HEK293T (cell line): ENCODE results near the gene ACOXL.

Experiments
- CTCF ChIA-PET: fragments of 350-600 bp; formaldehyde crosslinking; extraction: SDS; loops from one replicate; lab custom pipeline; 2021; ENCODE audit warnings: antibody characterized with exemption, inconsistent platforms; lab: Yijun Ruan, JAX
- POLR2A ChIA-PET: fragments of 350-600 bp; formaldehyde crosslinking; extraction: SDS; loops from one replicate; lab custom pipeline; 2020; ENCODE audit warnings: antibody characterized with exemption, inconsistent platforms; lab: Yijun Ruan, JAX
- DNase-seq: peaks from one replicate; pipeline ENCODE4 v3.0.0; 2012; ENCODE audit warnings: mixed read lengths; ENCODE audit errors: extremely low spot score
- ARNT ChIP-seq: fragments of 450-650 bp; IDR thresholded peaks from 2 replicates; pipeline ENCODE4 v1.6.1; 2017; ENCODE audit warnings: mild to moderate bottlenecking
- BHLHE40 ChIP-seq: fragments of 450-650 bp; IDR thresholded peaks from 2 replicates; pipeline ENCODE4 v1.6.1; 2016; ENCODE audit warnings: mild to moderate bottlenecking, moderate library complexity, borderline replicate concordance
- CTBP1 ChIP-seq: fragments of 450-650 bp; IDR thresholded peaks from 2 replicates; pipeline ENCODE4 v1.6.1; 2016; ENCODE audit warnings: borderline replicate concordance
- ELF4 ChIP-seq: fragments of 450-650 bp; IDR thresholded peaks from 2 replicates; pipeline ENCODE4 v1.6.1; 2017; ENCODE audit warnings: antibody characterized with exemption
- FOXA1 ChIP-seq: fragments of 450-650 bp; IDR thresholded peaks from 2 replicates; pipeline ENCODE4 v1.6.1; 2016; ENCODE audit warnings: mild to moderate bottlenecking
- FOXK2 ChIP-seq: fragments of 450-650 bp; IDR thresholded peaks from 2 replicates; pipeline ENCODE4 v1.6.1; 2016; ENCODE audit warnings: mild to moderate bottlenecking
- FOXM1 ChIP-seq: fragments of 450-650 bp; IDR thresholded peaks from 2 replicates; pipeline ENCODE4 v1.6.1; 2017; ENCODE audit warnings: mild to moderate bottlenecking, borderline replicate concordance
- HDGF ChIP-seq: fragments of 450-650 bp; IDR thresholded peaks from 2 replicates; pipeline ENCODE4 v1.6.1; 2017; ENCODE audit warnings: antibody characterized with exemption, borderline replicate concordance
- L3MBTL2 ChIP-seq: fragments of 450-650 bp; conservative IDR thresholded peaks from 2 replicates; pipeline ENCODE4 v1.6.1; 2016; ENCODE audit warnings: mild to moderate bottlenecking
- LEF1 ChIP-seq: fragments of 450-650 bp; IDR thresholded peaks from 2 replicates; pipeline ENCODE4 v1.6.1; 2017; ENCODE audit warnings: mild to moderate bottlenecking, borderline replicate concordance
- NFRKB ChIP-seq: fragments of 450-650 bp; IDR thresholded peaks from 2 replicates; pipeline ENCODE4 v1.6.1; 2016; ENCODE audit warnings: mild to moderate bottlenecking, moderate library complexity
- PKNOX1 ChIP-seq: fragments of 450-650 bp; IDR thresholded peaks from 2 replicates; pipeline ENCODE4 v1.6.1; 2016
- SP1 ChIP-seq: fragments of 450-650 bp; IDR thresholded peaks from 2 replicates; pipeline ENCODE4 v1.6.1; 2017
- SUZ12 ChIP-seq: fragments of 450-650 bp; IDR thresholded peaks from 2 replicates; pipeline ENCODE4 v1.6.1; 2016; ENCODE audit warnings: mild to moderate bottlenecking
- TARDBP ChIP-seq: fragments of 450-650 bp; IDR thresholded peaks from 2 replicates; pipeline ENCODE4 v1.6.1; 2016
- ZNF384 ChIP-seq: fragments of 450-650 bp; IDR thresholded peaks from 2 replicates; pipeline ENCODE4 v1.6.1; 2016

The ACOXL gene

GRCh38 chr2:111123751-111124150 is 391.4 kb downstream of the ACOXL start:
- DNase-seq: no peak
- CTCF ChIA-PET: no interaction called here
- POLR2A ChIA-PET: interaction anchor here (1.2 kb wide), 1 partner anchor 21 kb away, joined by 3 read pairs; no protein-coding TSS in a partner anchor
- no peak for TF ChIP-seq L3MBTL2

GRCh38 chr2:111126581-111126980 is 394.2 kb downstream of the ACOXL start:
- ChIA-PET CTCF (interaction anchor here (0.5 kb wide), 1 partner anchor 827 kb away, joined by 3 read pairs; no protein-coding TSS in a partner anchor), POLR2A (interaction anchor here (1.2 kb wide), 1 partner anchor 42 kb away, joined by 3 read pairs; no protein-coding TSS in a partner anchor)
- TF ChIP-seq SUZ12 (no peak), TARDBP (no peak), ZNF384 (no peak), NFRKB (no peak), SP1 (no peak), L3MBTL2 (no peak), FOXM1 (no peak), ARNT (no peak), ELF4 (no peak), LEF1 (no peak), FOXA1 (no peak)
- DNase-seq: no peak

- ChIA-PET POLR2A (no interaction called here), CTCF (interaction anchor here (1.0 kb wide), 1 partner anchor 21 kb away, joined by 3 read pairs; no protein-coding TSS in a partner anchor)
Measured at GRCh38 chr2:111127351-111127750, 395.0 kb downstream of the ACOXL start.

GRCh38 chr2:111128096-111128495 is 395.7 kb downstream of the ACOXL start:
- CTCF ChIA-PET: interaction anchor here (1.0 kb wide), 1 partner anchor 20 kb away, joined by 3 read pairs; no protein-coding TSS in a partner anchor
- TF ChIP-seq ZNF384: no peak
- TF ChIP-seq FOXK2: no peak
- TF ChIP-seq HDGF: no peak
- TF ChIP-seq LEF1: no peak
- no peak for TF ChIP-seq SP1
- POLR2A ChIA-PET: no interaction called here
- DNase-seq: no peak

More at GRCh38 chr2:111127351-111127750, 395.0 kb downstream of the ACOXL start:
- no peak for TF ChIP-seq FOXK2
- TF ChIP-seq LEF1: no peak
- peak; percentile 45; the same call in 1 of the 2 replicates for TF ChIP-seq ZNF384
- no peak for TF ChIP-seq PKNOX1
- no peak for TF ChIP-seq FOXA1
- DNase-seq: no peak

- TF ChIP-seq PKNOX1 (no peak), NFRKB (no peak), BHLHE40 (no peak), TARDBP (no peak), SUZ12 (no peak), ELF4 (no peak), FOXK2 (no peak), ARNT (no peak), SP1 (no peak), L3MBTL2 (no peak), FOXM1 (no peak), ZNF384 (no peak), LEF1 (no peak)
- no peak for DNase-seq
- ChIA-PET POLR2A (no interaction called here), CTCF (interaction anchor here (1.2 to 2.4 kb wide), 2 partner anchors 11 to 34 kb away, joined by 3 to 13 read pairs; no protein-coding TSS in a partner anchor)
Measured at GRCh38 chr2:111133603-111134002, 401.2 kb downstream of the ACOXL start.

GRCh38 chr2:111134055-111134454 is 401.7 kb downstream of the ACOXL start:
- no peak for TF ChIP-seq HDGF
- TF ChIP-seq SUZ12: no peak
- TF ChIP-seq L3MBTL2: no peak
- no peak for TF ChIP-seq ZNF384
- no peak for TF ChIP-seq ARNT
- no peak for TF ChIP-seq BHLHE40
- TF ChIP-seq FOXA1: no peak
- no peak for TF ChIP-seq TARDBP
- TF ChIP-seq NFRKB: no peak
- DNase-seq: no peak
- CTCF ChIA-PET: interaction anchor here (2.4 kb wide), 1 partner anchor 11 kb away, joined by 13 read pairs; no protein-coding TSS in a partner anchor
- POLR2A ChIA-PET: no interaction called here

- ChIA-PET POLR2A (no interaction called here), CTCF (interaction anchor here (1.1 kb wide), 1 partner anchor 323 kb away, joined by 3 read pairs; no protein-coding TSS in a partner anchor)
- no peak for DNase-seq
- TF ChIP-seq FOXA1 (no peak), FOXK2 (no peak)
Measured at GRCh38 chr2:111135237-111135909, 403.0 kb downstream of the ACOXL start.

GRCh38 chr2:111135910-111136297 is 403.5 kb downstream of the ACOXL start:
- ChIA-PET CTCF (interaction anchor here (1.1 kb wide), 1 partner anchor 323 kb away, joined by 3 read pairs; no protein-coding TSS in a partner anchor), POLR2A (no interaction called here)
- TF ChIP-seq FOXA1 (no peak), FOXM1 (no peak), ZNF384 (no peak), PKNOX1 (no peak), L3MBTL2 (no peak), HDGF (no peak), SP1 (no peak), SUZ12 (no peak), FOXK2 (no peak), LEF1 (no peak), CTBP1 (no peak), TARDBP (no peak), ARNT (no peak), NFRKB (no peak), ELF4 (no peak), BHLHE40 (no peak)
- peak; percentile 40 for DNase-seq
